SK-N-MC (cell line): ENCODE results near the gene ZBTB46.

ENCODE experiments used
- EZH2 ChIP-seq: fragments of 200-600 bp; sonication (generic); IDR thresholded peaks from one replicate; pipeline ENCODE4 v1.6.1; 2017; ENCODE audit warnings: antibody characterized with exemption
- FOXP2 ChIP-seq: optimal IDR thresholded peaks from 2 replicates; pipeline ENCODE3; 2011; ENCODE audit warnings: mild to moderate bottlenecking, moderate library complexity; ENCODE audit not compliant: insufficient read depth; ENCODE audit errors: extremely low read length, control extremely low read depth
- POLR2AphosphoS5 ChIP-seq: IDR thresholded peaks from 2 replicates; pipeline ENCODE4 v1.6.1; 2012; ENCODE audit warnings: mild to moderate bottlenecking, low read depth, low read length, borderline replicate concordance

GRCh38 chr20:63794614-63795013 lies 36.5 kb downstream of the ZBTB46 start:
- TF ChIP-seq POLR2AphosphoS5 (no peak), EZH2 (no peak), FOXP2 (no peak)
